Medulla oblongata (tissue), 1 donor: ENCODE measurements around the gene PTGER1.

Experiments
- DNase-seq: peaks from one replicate; pipeline ENCODE4 v3.0.0-alpha.2; 2015; ENCODE audit errors: extremely low spot score

PTGER1 gene

GRCh38 chr19:14502334-14503092, 27.4 kb upstream of the PTGER1 start:
- no peak for DNase-seq

GRCh38 chr19:14497228-14497921, 22.2 kb upstream of the PTGER1 start:
- DNase-seq, result peak; percentile 73

GRCh38 chr19:14496834-14497227, 21.7 kb upstream of the PTGER1 start:
- no peak for DNase-seq

- peak; percentile 98 for DNase-seq
Observed at GRCh38 chr19:14496029-14496833, 21.1 kb upstream of the PTGER1 start, which contains the start of gene GIPC1. GIPC1 (minus strand) TSS chr19:14496127; CDS start chr19:14482976, 13,151 bp downstream.

- no peak for DNase-seq
Observed at GRCh38 chr19:14495672-14496028, 20.5 kb upstream of the PTGER1 start.

GRCh38 chr19:14494910-14495671, 19.9 kb upstream of the PTGER1 start:
- DNase-seq, result no peak

- no peak for DNase-seq
Observed at GRCh38 chr19:14494411-14494810, 19.3 kb upstream of the PTGER1 start.

- no peak for DNase-seq
Observed at GRCh38 chr19:14492756-14493337, 17.7 kb upstream of the PTGER1 start.

GRCh38 chr19:14487370-14488125, 12.4 kb upstream of the PTGER1 start:
- no peak for DNase-seq

GRCh38 chr19:14482172-14482941, 7.2 kb upstream of the PTGER1 start:
- DNase-seq, result no peak

GRCh38 chr19:14480700-14481079, 5.5 kb upstream of the PTGER1 start:
- no peak for DNase-seq

GRCh38 chr19:14479975-14480699, 5.0 kb upstream of the PTGER1 start:
- no peak for DNase-seq

GRCh38 chr19:14479309-14479974, 4.3 kb upstream of the PTGER1 start:
- DNase-seq, result no peak

- no peak for DNase-seq
Observed at GRCh38 chr19:14478113-14478545, 3.0 kb upstream of the PTGER1 start.

- DNase-seq, result no peak
Observed at GRCh38 chr19:14477418-14478112, 2.4 kb upstream of the PTGER1 start.

- no peak for DNase-seq
Observed at GRCh38 chr19:14476673-14477401, 1.7 kb upstream of the PTGER1 start.

- no peak for DNase-seq
Observed at GRCh38 chr19:14476327-14476672, 1.1 kb upstream of the PTGER1 start.
